ENCODE measurements around the gene XRCC3.

XRCC3 gene

DNA sequence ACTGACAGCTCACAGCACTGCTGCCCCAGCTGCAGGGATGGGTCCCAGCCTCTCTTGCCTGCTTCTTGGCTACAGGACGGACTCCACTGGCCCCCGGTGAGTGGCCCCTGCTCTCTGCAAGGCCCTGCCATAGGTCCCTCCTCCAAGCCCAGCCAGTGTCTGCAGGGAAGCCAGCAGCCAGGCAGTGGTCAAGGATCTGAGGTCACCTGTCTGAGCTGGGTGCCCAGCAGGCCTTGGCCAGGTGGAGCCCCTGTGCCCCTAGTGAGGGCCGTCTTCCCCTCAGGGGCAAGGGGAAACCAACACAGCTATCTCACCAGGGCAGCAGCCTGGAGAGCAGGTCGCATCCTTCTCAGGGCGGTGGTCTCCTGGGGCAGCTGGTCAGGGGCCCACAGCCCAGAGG, 13.2 kb downstream of the XRCC3 start:
- H3K4me3 ChIP-seq (ENCODE audit: low read length): no peak overlapping the region
- no peak for TF ChIP-seq ZNF274 (IDR thresholded peaks at IDR 0.05; ENCODE audit: low read depth, low read length)

DNA sequence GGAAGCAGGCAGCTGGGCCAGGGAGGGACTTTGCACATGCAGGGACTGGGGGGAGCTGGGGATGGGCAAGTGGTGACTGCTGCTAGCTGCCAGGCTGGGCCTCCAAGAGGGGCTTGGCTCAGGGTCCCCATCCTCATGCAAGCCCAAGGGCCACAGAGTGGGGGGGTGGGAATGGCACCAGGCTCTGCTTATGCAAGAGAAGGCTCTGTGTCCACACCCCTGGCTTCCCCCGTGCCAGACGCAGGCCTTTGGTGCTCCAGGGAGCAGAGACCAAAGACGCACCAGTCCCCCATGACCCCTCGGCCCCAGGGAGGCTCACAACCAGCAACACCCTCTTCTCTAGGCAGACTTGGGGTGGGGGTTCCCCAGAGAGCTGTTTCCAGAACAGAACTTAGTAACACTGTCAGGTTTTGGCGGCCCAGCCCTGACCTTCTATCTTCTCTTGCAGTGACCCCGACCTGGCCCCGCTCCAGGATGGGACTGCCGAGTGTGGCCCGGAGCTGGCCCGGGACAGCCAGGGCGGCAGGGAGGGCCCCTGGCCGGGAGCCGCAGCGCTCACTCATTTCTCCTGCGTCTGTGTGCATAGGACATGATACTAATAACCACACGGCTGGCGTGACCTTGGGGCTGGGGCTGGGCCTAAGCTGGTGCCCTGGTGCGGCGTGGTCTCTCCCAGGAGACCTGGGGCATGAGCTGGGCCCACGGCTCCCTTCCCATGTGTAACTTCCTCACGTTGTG, 14.3 kb downstream of the XRCC3 start:
- TF ChIP-seq ZNF274 (IDR thresholded peaks at IDR 0.05; ENCODE audit: low read depth, low read length): no peak
- no peak overlapping the region for H3K4me3 ChIP-seq (ENCODE audit: low read length)

DNA sequence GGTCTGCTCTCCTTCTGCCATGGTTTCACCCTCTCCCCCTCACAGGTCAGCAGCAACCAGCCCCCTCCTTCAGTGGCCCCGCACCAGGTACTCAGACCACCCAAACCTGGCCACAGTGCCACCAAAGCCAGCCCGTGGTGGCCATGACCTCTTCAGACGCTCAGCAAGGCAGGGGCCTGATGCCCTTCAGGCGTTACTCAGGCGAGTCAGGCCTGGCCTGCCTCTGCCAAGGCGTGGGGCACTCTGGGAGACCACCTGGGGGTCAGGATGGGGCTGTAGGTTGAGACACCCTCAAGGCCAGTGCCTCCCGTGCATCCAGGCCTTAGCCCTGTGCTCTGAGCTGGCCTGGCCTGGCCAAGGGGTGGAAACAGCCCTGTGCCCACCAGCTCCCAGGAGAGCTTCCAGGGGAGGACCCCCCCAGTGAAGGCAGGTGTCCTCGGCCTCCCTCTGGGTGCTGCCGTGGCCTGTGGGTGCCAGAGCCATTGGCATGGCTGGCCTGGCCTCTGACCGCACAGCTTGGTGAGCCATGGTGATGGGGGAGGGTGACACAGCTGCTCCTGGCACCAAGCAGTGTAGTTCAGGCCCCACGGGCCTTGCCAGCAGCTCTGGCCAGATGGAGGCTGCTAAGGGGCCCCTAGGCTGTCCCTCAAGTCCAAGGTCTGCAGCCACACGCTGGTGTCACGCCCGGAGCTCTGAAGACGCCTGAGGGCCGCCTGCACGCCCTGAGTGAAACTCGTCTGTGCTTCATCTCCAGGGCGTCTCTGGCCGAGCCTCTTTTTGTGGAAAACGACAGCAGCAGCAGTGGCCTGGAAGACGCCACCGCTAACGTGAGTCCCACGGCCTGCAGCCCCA, 15.1 kb downstream of the XRCC3 start:
- no peak overlapping the region for H3K4me3 ChIP-seq (ENCODE audit: low read length)
- no peak for TF ChIP-seq ZNF274 (IDR thresholded peaks at IDR 0.05; ENCODE audit: low read depth, low read length)

GRCh38 chr14:103699261-103699661, 16.0 kb downstream of the XRCC3 start:
- TF ChIP-seq ZNF274 (IDR thresholded peaks at IDR 0.05; ENCODE audit: low read depth, low read length): no peak
- H3K4me3 ChIP-seq (ENCODE audit: low read length): no peak overlapping the region

GRCh38 chr14:103698380-103699260, 16.6 kb downstream of the XRCC3 start:
- TF ChIP-seq ZNF274 (IDR thresholded peaks at IDR 0.05; ENCODE audit: low read depth, low read length): no peak
- H3K4me3 ChIP-seq (ENCODE audit: low read length): no peak overlapping the region

- H3K4me3 ChIP-seq (ENCODE audit: low read length): no peak overlapping the region
- no peak for TF ChIP-seq ZNF274 (IDR thresholded peaks at IDR 0.05; ENCODE audit: low read depth, low read length)
Observed at GRCh38 chr14:103697603-103698379, 17.5 kb downstream of the XRCC3 start.

DNA sequence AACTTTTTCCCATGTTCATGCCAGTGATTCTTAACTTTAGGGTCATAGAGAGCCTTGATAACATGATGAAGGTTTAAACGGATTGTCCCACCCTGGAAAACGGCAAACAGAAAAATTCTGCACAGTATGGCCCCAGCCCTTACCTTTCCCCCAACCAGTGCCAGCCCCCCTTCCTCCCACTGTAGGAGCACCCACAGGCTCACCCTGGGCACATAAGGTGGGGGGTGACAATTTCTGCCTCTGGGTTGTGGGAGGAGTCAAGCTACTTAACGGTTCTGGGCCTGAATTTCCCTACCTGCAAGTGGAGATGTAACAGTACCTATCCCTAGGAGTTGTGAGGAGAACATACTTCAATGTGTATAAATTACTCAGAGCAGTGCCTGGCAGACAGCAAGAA, 18.0 kb downstream of the XRCC3 start:
- no peak for TF ChIP-seq ZNF274 (IDR thresholded peaks at IDR 0.05; ENCODE audit: low read depth, low read length)
- no peak overlapping the region for H3K4me3 ChIP-seq (ENCODE audit: low read length)

DNA sequence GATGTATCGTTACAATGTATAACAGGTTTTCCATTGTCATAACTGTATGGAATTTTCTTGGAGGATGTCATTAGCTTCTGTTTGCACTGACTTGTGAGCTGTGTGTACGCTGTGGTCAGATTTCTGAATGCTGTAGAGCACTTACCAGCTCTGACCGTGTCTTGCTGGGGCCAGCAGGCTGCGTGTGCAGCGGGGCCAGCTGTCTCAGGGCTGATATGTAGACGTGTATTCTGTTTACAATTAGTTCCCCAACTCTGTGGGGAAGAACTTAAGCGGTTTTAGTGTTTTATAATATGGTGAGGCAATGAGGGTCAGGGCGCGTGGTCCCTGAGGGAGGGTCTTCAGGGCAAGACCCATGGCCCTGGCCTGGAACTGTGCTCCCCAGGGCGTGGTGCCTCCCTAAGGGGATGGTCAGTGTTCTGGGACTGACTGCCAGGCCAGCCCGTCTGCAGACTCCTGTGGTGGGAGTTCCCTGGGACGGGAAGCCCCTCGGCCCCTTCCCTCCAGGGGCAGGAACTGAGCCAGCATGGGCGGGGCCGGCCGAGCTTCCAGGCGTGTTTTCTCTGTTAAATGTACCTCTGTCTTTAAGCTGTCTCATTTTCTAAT, 18.7 kb downstream of the XRCC3 start:
- TF ChIP-seq ZNF274 (IDR thresholded peaks at IDR 0.05; ENCODE audit: low read depth, low read length): no peak
- no peak overlapping the region for H3K4me3 ChIP-seq (ENCODE audit: low read length)

GRCh38 chr14:103696070-103696402, 19.2 kb downstream of the XRCC3 start:
- no peak for TF ChIP-seq ZNF274 (IDR thresholded peaks at IDR 0.05; ENCODE audit: low read depth, low read length)
- H3K4me3 ChIP-seq (ENCODE audit: low read length): no peak overlapping the region

GRCh38 chr14:103695296-103696069, 19.8 kb downstream of the XRCC3 start:
- H3K4me3 ChIP-seq (ENCODE audit: low read length): no peak overlapping the region

DNA sequence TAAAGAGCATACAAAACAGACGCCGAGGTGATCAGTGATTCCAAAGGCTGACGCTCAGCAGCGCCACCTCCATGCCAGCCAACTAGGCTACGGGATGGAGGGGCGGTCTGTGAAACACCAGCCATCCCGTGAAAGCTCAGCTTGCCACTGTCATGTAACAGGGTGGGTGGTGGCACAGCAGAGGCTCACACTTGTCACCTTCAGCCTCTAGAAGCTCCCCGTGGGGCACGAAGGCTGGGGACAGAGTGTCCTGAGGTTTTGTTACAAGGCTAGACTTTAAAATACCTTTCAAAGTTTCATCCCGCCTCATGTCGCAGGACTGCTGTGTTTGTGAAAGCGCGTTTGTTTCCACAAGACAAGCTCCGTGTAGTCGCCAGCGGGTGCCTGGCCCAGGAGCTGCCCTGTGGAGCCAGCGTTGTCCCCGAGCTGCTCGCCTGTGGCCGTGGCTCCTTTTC, 20.7 kb downstream of the XRCC3 start:
- TF ChIP-seq ZNF274 (IDR thresholded peaks at IDR 0.05; ENCODE audit: low read depth, low read length): no peak
- H3K4me3 ChIP-seq (ENCODE audit: low read length): no peak overlapping the region

More at GRCh38 chr14:103695296-103696069, 19.8 kb downstream of the XRCC3 start:
- TF ChIP-seq ZNF274 (IDR thresholded peaks at IDR 0.05; ENCODE audit: low read depth, low read length): no peak

GRCh38 chr14:103693515-103693914, 21.7 kb downstream of the XRCC3 start:
- H3K4me3 ChIP-seq (ENCODE audit: low read length): no peak overlapping the region
- no peak for TF ChIP-seq ZNF274 (IDR thresholded peaks at IDR 0.05; ENCODE audit: low read depth, low read length)

All from GM08714 (cell line).